Neural progenitor cell (in vitro differentiated cells): ENCODE results near the gene ARHGEF11.

ENCODE experiments used
- CTCF ChIP-seq: fragments of 200-600 bp; sonication (generic); IDR thresholded peaks from 2 replicates; pipeline ENCODE4 v1.5.1; 2017; ENCODE audit warnings: antibody characterized with exemption, mild to moderate bottlenecking
- EZH2phosphoT487 ChIP-seq: fragments of 200-600 bp; sonication (generic); IDR thresholded peaks from 2 replicates; pipeline ENCODE4 v1.6.1; 2017; ENCODE audit warnings: antibody characterized with exemption

GRCh38 chr1:157090196-157090647 lies 44.7 kb upstream of the ARHGEF11 start:
- TF ChIP-seq CTCF = peak; percentile 98
- no peak for TF ChIP-seq EZH2phosphoT487
